ENCODE measurements around the gene FLYWCH2. TPM values are rescaled to one million over a fixed set of nuclear protein-coding genes. Genes with fewer than 3 reads are reported as not detected.

The FLYWCH2 gene
- total and polyA plus RNA-seq, 2 of the 13 experiments (the other 11 are each of a cell fraction or from before 2014, with no cell fraction given): 16.9 to 19.8 TPM

GRCh38 chr16:2882650-2883457 is at the start of gene FLYWCH2 (continued):
- TF ChIP-seq GMEB1 (CRISPR knock-in tag; IDR thresholded peaks at IDR 0.05; ENCODE audit: borderline replicate concordance) (peak; percentile 84), ZNF383 (CRISPR knock-in tag; IDR thresholded peaks at IDR 0.05; ENCODE audit: borderline replicate concordance) (0 out of 2 replicates have a peak, but pooled peaks have one; percentile 77), ZNF563 (CRISPR knock-in tag; IDR thresholded peaks at IDR 0.05) (peak; percentile 89; the same call in 1 of the 2 replicates), CREM (IDR thresholded peaks at IDR 0.05) (peak; percentile 57), CREM (CRISPR knock-in tag; IDR thresholded peaks at IDR 0.05) (no peak), HDAC2 (CRISPR knock-in tag; IDR thresholded peaks at IDR 0.05) (peak; percentile 29; the same call in 1 of the 2 replicates), ZNF180 (CRISPR knock-in tag; IDR thresholded peaks at IDR 0.05; ENCODE audit: borderline replicate concordance, low read depth) (no peak), ZNF788 (CRISPR knock-in tag; IDR thresholded peaks at IDR 0.05; ENCODE audit: borderline replicate concordance) (peak; percentile 79; the same call in 1 of the 2 replicates)
- TF ChIP-seq, protein P1, sequence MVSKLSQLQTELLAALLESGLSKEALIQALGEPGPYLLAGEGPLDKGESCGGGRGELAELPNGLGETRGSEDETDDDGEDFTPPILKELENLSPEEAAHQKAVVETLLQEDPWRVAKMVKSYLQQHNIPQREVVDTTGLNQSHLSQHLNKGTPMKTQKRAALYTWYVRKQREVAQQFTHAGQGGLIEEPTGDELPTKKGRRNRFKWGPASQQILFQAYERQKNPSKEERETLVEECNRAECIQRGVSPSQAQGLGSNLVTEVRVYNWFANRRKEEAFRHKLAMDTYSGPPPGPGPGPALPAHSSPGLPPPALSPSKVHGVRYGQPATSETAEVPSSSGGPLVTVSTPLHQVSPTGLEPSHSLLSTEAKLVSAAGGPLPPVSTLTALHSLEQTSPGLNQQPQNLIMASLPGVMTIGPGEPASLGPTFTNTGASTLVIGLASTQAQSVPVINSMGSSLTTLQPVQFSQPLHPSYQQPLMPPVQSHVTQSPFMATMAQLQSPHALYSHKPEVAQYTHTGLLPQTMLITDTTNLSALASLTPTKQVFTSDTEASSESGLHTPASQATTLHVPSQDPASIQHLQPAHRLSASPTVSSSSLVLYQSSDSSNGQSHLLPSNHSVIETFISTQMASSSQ (IDR thresholded peaks at IDR 0.05; ENCODE audit: low read depth): no peak
- TF ChIP-seq, protein P1 (CRISPR knock-in tag; IDR thresholded peaks at IDR 0.05; ENCODE audit: borderline replicate concordance): peak; percentile 49; the same call in 1 of the 2 replicates
- TF ChIP-seq, protein P2, sequence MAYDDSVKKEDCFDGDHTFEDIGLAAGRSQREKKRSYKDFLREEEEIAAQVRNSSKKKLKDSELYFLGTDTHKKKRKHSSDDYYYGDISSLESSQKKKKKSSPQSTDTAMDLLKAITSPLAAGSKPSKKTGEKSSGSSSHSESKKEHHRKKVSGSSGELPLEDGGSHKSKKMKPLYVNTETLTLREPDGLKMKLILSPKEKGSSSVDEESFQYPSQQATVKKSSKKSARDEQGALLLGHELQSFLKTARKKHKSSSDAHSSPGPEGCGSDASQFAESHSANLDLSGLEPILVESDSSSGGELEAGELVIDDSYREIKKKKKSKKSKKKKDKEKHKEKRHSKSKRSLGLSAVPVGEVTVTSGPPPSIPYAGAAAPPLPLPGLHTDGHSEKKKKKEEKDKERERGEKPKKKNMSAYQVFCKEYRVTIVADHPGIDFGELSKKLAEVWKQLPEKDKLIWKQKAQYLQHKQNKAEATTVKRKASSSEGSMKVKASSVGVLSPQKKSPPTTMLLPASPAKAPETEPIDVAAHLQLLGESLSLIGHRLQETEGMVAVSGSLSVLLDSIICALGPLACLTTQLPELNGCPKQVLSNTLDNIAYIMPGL (CRISPR knock-in tag; IDR thresholded peaks at IDR 0.05; ENCODE audit: borderline replicate concordance in 1 of 2, low read depth in 1 of 2): peak; percentile 89 to 94
- TF ChIP-seq, protein P3, sequence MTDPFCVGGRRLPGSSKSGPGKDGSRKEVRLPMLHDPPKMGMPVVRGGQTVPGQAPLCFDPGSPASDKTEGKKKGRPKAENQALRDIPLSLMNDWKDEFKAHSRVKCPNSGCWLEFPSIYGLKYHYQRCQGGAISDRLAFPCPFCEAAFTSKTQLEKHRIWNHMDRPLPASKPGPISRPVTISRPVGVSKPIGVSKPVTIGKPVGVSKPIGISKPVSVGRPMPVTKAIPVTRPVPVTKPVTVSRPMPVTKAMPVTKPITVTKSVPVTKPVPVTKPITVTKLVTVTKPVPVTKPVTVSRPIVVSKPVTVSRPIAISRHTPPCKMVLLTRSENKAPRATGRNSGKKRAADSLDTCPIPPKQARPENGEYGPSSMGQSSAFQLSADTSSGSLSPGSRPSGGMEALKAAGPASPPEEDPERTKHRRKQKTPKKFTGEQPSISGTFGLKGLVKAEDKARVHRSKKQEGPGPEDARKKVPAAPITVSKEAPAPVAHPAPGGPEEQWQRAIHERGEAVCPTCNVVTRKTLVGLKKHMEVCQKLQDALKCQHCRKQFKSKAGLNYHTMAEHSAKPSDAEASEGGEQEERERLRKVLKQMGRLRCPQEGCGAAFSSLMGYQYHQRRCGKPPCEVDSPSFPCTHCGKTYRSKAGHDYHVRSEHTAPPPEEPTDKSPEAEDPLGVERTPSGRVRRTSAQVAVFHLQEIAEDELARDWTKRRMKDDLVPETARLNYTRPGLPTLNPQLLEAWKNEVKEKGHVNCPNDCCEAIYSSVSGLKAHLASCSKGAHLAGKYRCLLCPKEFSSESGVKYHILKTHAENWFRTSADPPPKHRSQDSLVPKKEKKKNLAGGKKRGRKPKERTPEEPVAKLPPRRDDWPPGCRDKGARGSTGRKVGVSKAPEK (CRISPR knock-in tag; IDR thresholded peaks at IDR 0.05; ENCODE audit: borderline replicate concordance): no peak
- TF ChIP-seq, protein P4, sequence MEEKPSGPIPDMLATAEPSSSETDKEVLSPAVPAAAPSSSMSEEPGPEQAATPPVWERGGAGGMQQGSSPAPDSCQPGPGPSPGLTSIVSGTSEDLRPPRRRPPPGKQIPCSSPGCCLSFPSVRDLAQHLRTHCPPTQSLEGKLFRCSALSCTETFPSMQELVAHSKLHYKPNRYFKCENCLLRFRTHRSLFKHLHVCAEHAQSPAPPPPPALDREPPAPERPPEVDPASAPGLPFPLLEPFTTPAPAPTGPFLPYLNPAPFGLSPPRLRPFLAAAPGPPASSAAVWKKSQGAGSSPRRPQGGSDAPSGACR (CRISPR knock-in tag; IDR thresholded peaks at IDR 0.05): peak; percentile 64; the same call in 1 of the 2 replicates

Data from HepG2 (cell line).